GM12878 (cell line): ENCODE results near the gene RAC2. TPM values are rescaled to one million over a fixed set of nuclear protein-coding genes. Genes with fewer than 3 reads are reported as not detected.

Experiments
- ATAC-seq: fragments of 200-7000 bp; cut with Tn5 transposase; 3 replicates; pipeline ENCODE4 v1.9.1; 2020; ENCODE audit warnings: mild to moderate bottlenecking, moderate library complexity
- BruUV-seq: library from RNA; stranded (reverse); fragments of 400-500 nt; replicated peaks from 2 replicates; lab custom pipeline; 2021; lab: Mats Ljungman, UMichigan
- CTCF ChIA-PET: fragments of 300-600 bp; sonication (Branson Sonifier 250); formaldehyde crosslinking; extraction: SDS; loops from one replicate; lab custom pipeline; 2021; ENCODE audit warnings: inconsistent platforms; lab: Yijun Ruan, JAX
- POLR2A ChIA-PET: fragments of 350-600 bp; formaldehyde crosslinking; extraction: SDS; loops from one replicate; lab custom pipeline; 2021; ENCODE audit warnings: inconsistent platforms; lab: Charles Lee
- RAD21 ChIA-PET: fragments of 300-600 bp; sonication (Branson Sonifier 250); formaldehyde crosslinking; loops from one replicate; lab custom pipeline; 2023; ENCODE audit warnings: antibody characterized with exemption; ENCODE audit not compliant: unreplicated experiment; lab: Charles Lee
- SMC1A ChIA-PET: fragments of 300-600 bp; sonication (Branson Sonifier 250); formaldehyde crosslinking; loops from one replicate; lab custom pipeline; 2023; ENCODE audit not compliant: unreplicated experiment, uncharacterized antibody; lab: Charles Lee
- DNase-seq: peaks from one replicate; pipeline ENCODE4 v3.0.0-alpha.2; 2011; ENCODE audit warnings: low read depth, low spot score
- FAIRE-seq: peaks from 3 replicates; lab custom pipeline; 2011; peaks lifted over from hg19 to GRCh38; lab: Jason Lieb, UNC
- H2AFZ ChIP-seq: 2 replicates; pipeline ENCODE4 v1.6.0; 2011; ENCODE audit warnings: low read depth, low read length, control low read depth; ENCODE audit not compliant: control insufficient read depth
- H3K27ac ChIP-seq: 2 replicates; pipeline ENCODE4 v1.5.1; 2011; ENCODE audit warnings: control low read depth; ENCODE audit not compliant: control insufficient read depth, insufficient read depth
- H3K27me3 ChIP-seq, 2 experiments: replicated peaks in 1 of 2; 2 replicates each; pipeline versions ENCODE4 v1.6.0 to v1.6.1; 2011; ENCODE audit warnings: low read length in 1 of 2; ENCODE audit not compliant: control insufficient read depth in 2 of 2, insufficient read depth in 2 of 2
- H3K36me3 ChIP-seq, 2 experiments: 2 replicates each; pipeline ENCODE4 v1.5.1; 2011; ENCODE audit warnings: low read length in 1 of 2; ENCODE audit not compliant: control insufficient read depth in 2 of 2, insufficient read depth in 2 of 2
- H3K4me1 ChIP-seq: 2 replicates; pipeline ENCODE4 v1.6.1; 2011; ENCODE audit warnings: mild to moderate bottlenecking, low read length, moderate library complexity, mixed read lengths; ENCODE audit not compliant: control insufficient read depth, insufficient read depth
- H3K4me2 ChIP-seq: 2 replicates; pipeline ENCODE4 v1.6.0; 2011; ENCODE audit warnings: control low read depth; ENCODE audit not compliant: control insufficient read depth, insufficient read depth
- H3K4me3 ChIP-seq: fragments of 200-600 bp; sonication (generic); 2 replicates; pipeline ENCODE4 v1.5.1; 2016
- H3K79me2 ChIP-seq: 2 replicates; pipeline ENCODE4 v1.6.0; 2011; ENCODE audit warnings: low read length; ENCODE audit not compliant: control insufficient read depth, insufficient read depth
- H3K9ac ChIP-seq: 2 replicates; pipeline ENCODE4 v1.8.0; 2011; ENCODE audit warnings: low read length, control low read depth, mixed read lengths; ENCODE audit not compliant: control insufficient read depth, insufficient read depth
- H3K9me3 ChIP-seq: replicated peaks from 3 replicates; pipeline ENCODE4 v1.5.1; 2011; ENCODE audit warnings: mild to moderate bottlenecking, low read length; ENCODE audit not compliant: control insufficient read depth, insufficient read depth
- H4K20me1 ChIP-seq: 2 replicates; pipeline ENCODE4 v1.6.0; 2011; ENCODE audit not compliant: control insufficient read depth, insufficient read depth
- DPF2 ChIP-seq: fragments of 450-650 bp; IDR thresholded peaks from 2 replicates; pipeline ENCODE4 v1.6.1; 2017; ENCODE audit warnings: mild to moderate bottlenecking
- EED ChIP-seq: sonication (generic); IDR thresholded peaks from 2 replicates; pipeline ENCODE4 v1.6.1; 2016; ENCODE audit warnings: antibody characterized with exemption, low read depth
- ESRRA ChIP-seq: IDR thresholded peaks from 2 replicates; pipeline ENCODE4 v1.6.1; 2012; ENCODE audit warnings: mild to moderate bottlenecking, low read length, improper control_type of control experiment
- FOXM1 ChIP-seq: IDR thresholded peaks from 2 replicates; pipeline ENCODE4 v1.6.1; 2012; ENCODE audit warnings: low read depth, mild to moderate bottlenecking, inconsistent platforms, low read length, moderate library complexity
- MTA2 ChIP-seq: fragments of 450-650 bp; IDR thresholded peaks from 2 replicates; pipeline ENCODE4 v1.6.1; 2016; ENCODE audit warnings: low read depth, mild to moderate bottlenecking, moderate library complexity
- MXI1 ChIP-seq: fragments of 150-350 bp; IDR thresholded peaks from 2 replicates; pipeline ENCODE4 v1.6.1; 2011; ENCODE audit warnings: low read depth, mild to moderate bottlenecking, inconsistent platforms, low read length, improper control_type of control experiment
- NFYB ChIP-seq: IDR thresholded peaks from 2 replicates; pipeline ENCODE4 v1.6.1; 2011; ENCODE audit warnings: low read depth, mild to moderate bottlenecking, low read length, improper control_type of control experiment, moderate library complexity; ENCODE audit not compliant: insufficient read depth
- SMAD1 ChIP-seq: fragments of 450-650 bp; IDR thresholded peaks from 2 replicates; pipeline ENCODE4 v1.6.1; 2018; ENCODE audit warnings: mild to moderate bottlenecking, low read depth; ENCODE audit not compliant: partially characterized antibody
- ZBTB40 ChIP-seq: fragments of 450-650 bp; IDR thresholded peaks from 2 replicates; pipeline ENCODE4 v1.6.1; 2016; ENCODE audit warnings: mild to moderate bottlenecking, moderate library complexity, borderline replicate concordance
- WGBS: methylation state at CpG from one replicate; pipeline ENCODE4 v1.1.6; 2016; ENCODE audit warnings: low lambda C conversion rate; ENCODE audit not compliant: insufficient replicate concordance, insufficient coverage; ENCODE audit errors: missing lambda C conversion rate; 5-methylcytosine and 5-hydroxymethylcytosine counted together
- in situ Hi-C: fragments of 300-500 bp; cut with MboI; formaldehyde crosslinking; loops from 9 replicates; pipeline ENCODE4 v1.14.3; 2018; ENCODE audit warnings: mixed read lengths
- intact Hi-C: fragments of 100-400 bp; cut with micrococcal nuclease; formaldehyde crosslinking; loops from one replicate; pipeline ENCODE4 v1.14.2; 2022; ENCODE audit not compliant: unreplicated experiment
- polyA plus RNA-seq, 11 experiments: library from polyadenylated mRNA; depleted of rRNA in 4 of 11; unstranded in 6 of 11; stranded (reverse) in 5 of 11; fragments of >200 nt; fragmentation: Nextera tagmentation in 4 of 11; fragmentation: Illumina TruSeq in 1 of 11; extraction: Ambion mirVana in 4 of 11; extraction: Trizol in 1 of 11; gene quantifications; 1 replicate in 1 of 11; 2 replicates in 10 of 11; pipeline versions ENCODE4 v1.2.1 to v1.2.3, GENCODE V29; 2011 to 2016; ENCODE audit warnings: inconsistent platforms in 2 of 11, missing spikeins in 2 of 11, low read depth in 1 of 11
- total RNA-seq, 4 experiments: library from RNA; depleted of rRNA in 3 of 4; stranded (reverse); fragments of >200 nt in 3 of 4; fragmentation: Illumina TruSeq in 1 of 4; extraction: Trizol in 1 of 4; gene quantifications; 2 replicates each; pipeline versions ENCODE4 v1.2.1 to v1.2.3, GENCODE V29; 2013 to 2021
- TF ChIP-seq, protein P1 (sequence below): IDR thresholded peaks from 2 replicates; pipeline ENCODE4 v1.6.1; 2011; ENCODE audit warnings: mild to moderate bottlenecking, low read depth, low read length, moderate library complexity; ENCODE audit not compliant: insufficient replicate concordance
- TF ChIP-seq, protein P2 (sequence below): IDR thresholded peaks from 2 replicates; pipeline ENCODE4 v1.6.1; 2012; ENCODE audit warnings: mild to moderate bottlenecking, low read depth, low read length
- TF ChIP-seq, protein P3 (sequence below): IDR thresholded peaks from 2 replicates; pipeline ENCODE4 v1.6.1; 2011; ENCODE audit warnings: borderline replicate concordance, low read depth, mild to moderate bottlenecking, moderate library complexity, low read length; ENCODE audit not compliant: insufficient read depth, poor library complexity, severe bottlenecking

Gene RAC2
- total and polyA plus RNA-seq, 10 of the 15 experiments (the other 5 are each of a cell fraction or from before 2014, with no cell fraction given): 102 to 386 (median 304) TPM

DNA sequence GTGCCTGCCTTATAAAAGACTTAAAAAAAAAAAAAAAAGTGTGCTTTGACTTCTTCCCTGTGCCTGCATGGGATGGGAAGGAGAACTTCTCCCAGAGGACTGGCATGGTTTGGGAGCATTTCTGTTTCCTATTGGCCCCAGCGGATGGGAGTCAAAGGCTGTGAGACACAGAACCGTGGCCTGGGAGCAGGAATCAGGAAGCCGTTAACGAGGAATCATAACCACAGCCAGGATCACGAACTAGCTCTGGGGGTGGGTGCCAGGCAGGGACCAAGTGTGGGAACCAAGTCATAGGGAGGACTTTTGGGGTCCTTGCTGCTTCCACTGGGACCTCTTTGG is 56.5 kb downstream of the RAC2 start (continued):
- TF ChIP-seq ZBTB40 (no peak), MTA2 (no peak), SMAD1 (no peak)
- TF ChIP-seq, protein P1, sequence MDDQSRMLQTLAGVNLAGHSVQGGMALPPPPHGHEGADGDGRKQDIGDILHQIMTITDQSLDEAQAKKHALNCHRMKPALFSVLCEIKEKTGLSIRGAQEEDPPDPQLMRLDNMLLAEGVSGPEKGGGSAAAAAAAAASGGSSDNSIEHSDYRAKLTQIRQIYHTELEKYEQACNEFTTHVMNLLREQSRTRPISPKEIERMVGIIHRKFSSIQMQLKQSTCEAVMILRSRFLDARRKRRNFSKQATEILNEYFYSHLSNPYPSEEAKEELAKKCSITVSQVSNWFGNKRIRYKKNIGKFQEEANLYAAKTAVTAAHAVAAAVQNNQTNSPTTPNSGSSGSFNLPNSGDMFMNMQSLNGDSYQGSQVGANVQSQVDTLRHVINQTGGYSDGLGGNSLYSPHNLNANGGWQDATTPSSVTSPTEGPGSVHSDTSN: no peak

DNA sequence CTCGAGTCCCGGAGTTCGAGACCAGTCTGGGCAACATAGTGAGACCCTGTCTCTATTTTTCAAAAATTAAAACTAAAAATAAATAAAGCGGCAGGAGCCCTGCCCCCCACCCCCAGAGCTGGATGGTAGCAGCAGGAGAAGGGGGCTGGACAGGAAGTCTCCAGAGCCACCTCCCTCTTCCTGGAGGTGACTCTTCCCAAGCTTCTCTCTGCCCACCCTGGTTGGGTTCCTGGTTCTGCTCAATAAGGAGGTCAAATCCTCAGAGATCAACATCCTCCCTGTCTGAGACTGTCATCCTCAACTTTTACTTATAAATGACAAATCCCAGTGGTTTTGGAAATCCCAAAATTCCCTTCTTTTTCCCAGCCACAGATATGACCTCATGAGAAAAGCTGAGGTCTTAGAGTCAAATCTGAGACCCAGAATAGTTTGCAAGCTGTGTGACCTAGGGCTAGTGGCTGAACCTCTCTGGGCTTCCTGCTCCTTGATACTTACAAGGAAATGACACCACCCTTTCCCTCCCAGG is 57.0 kb downstream of the RAC2 start:
- Histone ChIP-seq H3K79me2 (no peaks in the 10 kb centered on the region), H3K4me1 (no peaks in the 10 kb centered on the region), H3K27ac (no peak overlapping the region), H4K20me1 (no peaks in the 10 kb centered on the region), H3K27me3 (no peaks in the 10 kb centered on the region), H3K9ac (no peak overlapping the region), H2AFZ (no peak overlapping the region), H3K36me3 (no peaks in the 10 kb centered on the region), H3K4me2 (no peak overlapping the region), H3K4me3 (no peak overlapping the region), H3K9me3 (no peaks in the 10 kb centered on the region)
- in situ Hi-C loops (loop anchor here (5.0 kb wide), 1 partner anchor 105 kb away; no protein-coding TSS in a partner anchor), intact Hi-C loops (no loop called here)
- no peak for FAIRE-seq
- ChIA-PET POLR2A (interaction anchor here (0.6 to 1.2 kb wide), 2 partner anchors 10 to 58 kb away, joined by 3 read pairs; no protein-coding TSS in a partner anchor), RAD21 (no interaction called here), SMC1A (interaction anchor here (1.0 to 1.9 kb wide), 3 partner anchors 10 to 72 kb away, joined by 3 to 4 read pairs (median 3); no protein-coding TSS in a partner anchor), CTCF (interaction anchor here (1.4 to 1.8 kb wide), 2 partner anchors 12 to 22 kb away, joined by 3 to 5 read pairs; no protein-coding TSS in a partner anchor)
- WGBS: 90% methylated on average over 4 of the region's 4 CpGs
- no peak for DNase-seq
- ATAC-seq: no peak
- BruUV-seq: no TSS peak
- no peak for TF ChIP-seq NFYB
- TF ChIP-seq, protein P2, sequence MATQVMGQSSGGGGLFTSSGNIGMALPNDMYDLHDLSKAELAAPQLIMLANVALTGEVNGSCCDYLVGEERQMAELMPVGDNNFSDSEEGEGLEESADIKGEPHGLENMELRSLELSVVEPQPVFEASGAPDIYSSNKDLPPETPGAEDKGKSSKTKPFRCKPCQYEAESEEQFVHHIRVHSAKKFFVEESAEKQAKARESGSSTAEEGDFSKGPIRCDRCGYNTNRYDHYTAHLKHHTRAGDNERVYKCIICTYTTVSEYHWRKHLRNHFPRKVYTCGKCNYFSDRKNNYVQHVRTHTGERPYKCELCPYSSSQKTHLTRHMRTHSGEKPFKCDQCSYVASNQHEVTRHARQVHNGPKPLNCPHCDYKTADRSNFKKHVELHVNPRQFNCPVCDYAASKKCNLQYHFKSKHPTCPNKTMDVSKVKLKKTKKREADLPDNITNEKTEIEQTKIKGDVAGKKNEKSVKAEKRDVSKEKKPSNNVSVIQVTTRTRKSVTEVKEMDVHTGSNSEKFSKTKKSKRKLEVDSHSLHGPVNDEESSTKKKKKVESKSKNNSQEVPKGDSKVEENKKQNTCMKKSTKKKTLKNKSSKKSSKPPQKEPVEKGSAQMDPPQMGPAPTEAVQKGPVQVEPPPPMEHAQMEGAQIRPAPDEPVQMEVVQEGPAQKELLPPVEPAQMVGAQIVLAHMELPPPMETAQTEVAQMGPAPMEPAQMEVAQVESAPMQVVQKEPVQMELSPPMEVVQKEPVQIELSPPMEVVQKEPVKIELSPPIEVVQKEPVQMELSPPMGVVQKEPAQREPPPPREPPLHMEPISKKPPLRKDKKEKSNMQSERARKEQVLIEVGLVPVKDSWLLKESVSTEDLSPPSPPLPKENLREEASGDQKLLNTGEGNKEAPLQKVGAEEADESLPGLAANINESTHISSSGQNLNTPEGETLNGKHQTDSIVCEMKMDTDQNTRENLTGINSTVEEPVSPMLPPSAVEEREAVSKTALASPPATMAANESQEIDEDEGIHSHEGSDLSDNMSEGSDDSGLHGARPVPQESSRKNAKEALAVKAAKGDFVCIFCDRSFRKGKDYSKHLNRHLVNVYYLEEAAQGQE: no peak
- TF ChIP-seq MXI1: no peak
- no peak for TF ChIP-seq EED
- TF ChIP-seq, protein P3, sequence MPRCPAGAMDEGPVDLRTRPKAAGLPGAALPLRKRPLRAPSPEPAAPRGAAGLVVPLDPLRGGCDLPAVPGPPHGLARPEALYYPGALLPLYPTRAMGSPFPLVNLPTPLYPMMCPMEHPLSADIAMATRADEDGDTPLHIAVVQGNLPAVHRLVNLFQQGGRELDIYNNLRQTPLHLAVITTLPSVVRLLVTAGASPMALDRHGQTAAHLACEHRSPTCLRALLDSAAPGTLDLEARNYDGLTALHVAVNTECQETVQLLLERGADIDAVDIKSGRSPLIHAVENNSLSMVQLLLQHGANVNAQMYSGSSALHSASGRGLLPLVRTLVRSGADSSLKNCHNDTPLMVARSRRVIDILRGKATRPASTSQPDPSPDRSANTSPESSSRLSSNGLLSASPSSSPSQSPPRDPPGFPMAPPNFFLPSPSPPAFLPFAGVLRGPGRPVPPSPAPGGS: no peak
- no peak for TF ChIP-seq FOXM1
- TF ChIP-seq DPF2: no peak
- TF ChIP-seq ESRRA: no peak
